K562 (cell line): ENCODE measurements around the gene LMNTD2. TPM values are rescaled to one million over a fixed set of nuclear protein-coding genes. Genes with fewer than 3 reads are reported as not detected.

Source experiments
- CHCHD3 ChIP-seq: fragments of 250-450 bp; sonication (Bioruptor Pico); IDR thresholded peaks from 2 replicates; pipeline ENCODE4 v2.1.2; 2022; ENCODE audit warnings: mild to moderate bottlenecking
- ELF2 ChIP-seq: fragments of 250-450 bp; sonication (Bioruptor Pico); IDR thresholded peaks from 2 replicates; pipeline ENCODE4 v1.5.0; 2021; ENCODE audit warnings: mild to moderate bottlenecking
- FOSL1 ChIP-seq: fragments of 200-800 bp; sonication (Bioruptor generic); conservative IDR thresholded peaks from 2 replicates; pipeline ENCODE4 v1.6.1; 2016; ENCODE audit warnings: missing genetic modification characterization, missing compliant biosample characterization
- POLR2AphosphoS2 ChIP-seq: IDR thresholded peaks from 2 replicates; pipeline ENCODE4 v1.6.1; 2012; ENCODE audit warnings: low read length, improper control_type of control experiment
- RAD21 ChIP-seq, 2 experiments: fragments of 250-450 bp in 1 of 2; fragments of 450-650 bp in 1 of 2; sonication (Bioruptor Pico) in 1 of 2; formaldehyde crosslinking in 1 of 2; IDR thresholded peaks in 1 of 2; conservative IDR thresholded peaks in 1 of 2; 2 replicates each; pipeline versions ENCODE4 v1.4.0 to v1.8.0; 2020 to 2022; ENCODE audit warnings: mild to moderate bottlenecking in 2 of 2, moderate library complexity in 1 of 2
- RBM22 ChIP-seq: fragments of 200-400 bp; formaldehyde crosslinking; IDR thresholded peaks from 2 replicates; pipeline ENCODE4 v1.6.1; 2018; ENCODE audit warnings: low read length, low read depth; ENCODE audit not compliant: poor library complexity, severe bottlenecking
- RFX7 ChIP-seq: fragments of 250-450 bp; sonication (Bioruptor Pico); IDR thresholded peaks from 2 replicates; pipeline ENCODE4 v1.5.1; 2021; ENCODE audit warnings: mild to moderate bottlenecking
- SRF ChIP-seq, 2 experiments: fragments of 250-450, 450-650 bp in 1 of 2; sonication (Bioruptor Pico) in 1 of 2; sonication (generic) in 1 of 2; formaldehyde crosslinking; IDR thresholded peaks; 2 replicates each; pipeline versions ENCODE4 v1.5.0 to v1.5.1; 2020 to 2022; ENCODE audit warnings: mild to moderate bottlenecking in 1 of 2, missing genetic modification reagents in 1 of 2
- ZNF347 ChIP-seq: fragments of 450-650 bp; formaldehyde crosslinking; IDR thresholded peaks from 2 replicates; pipeline ENCODE4 v1.4.0; 2020; ENCODE audit warnings: low read depth, mild to moderate bottlenecking, moderate library complexity
- polyA plus RNA-seq, 8 experiments: library from polyadenylated mRNA; depleted of rRNA in 4 of 8; stranded (reverse) in 5 of 8; unstranded in 3 of 8; fragments of >200 nt; fragmentation: Nextera tagmentation in 2 of 8; fragmentation: Illumina TruSeq in 1 of 8; extraction: Ambion mirVana in 2 of 8; extraction: Trizol in 1 of 8; gene quantifications; 2 replicates each; pipeline versions ENCODE4 v1.2.1 to v1.2.3, GENCODE V29; 2011 to 2014; ENCODE audit warnings: inconsistent platforms in 1 of 8, missing spikeins in 1 of 8
- total RNA-seq, 7 experiments: library from RNA; depleted of rRNA in 6 of 7; stranded (reverse); fragments of >200 nt in 6 of 7; fragmentation: Illumina TruSeq in 2 of 7; extraction: Trizol in 2 of 7; gene quantifications; 2 replicates each; pipeline versions ENCODE4 v1.2.1 to v1.2.3, GENCODE V29; 2011 to 2021; ENCODE audit warnings: low replicate concordance in 1 of 7
- TF ChIP-seq, protein P1 (sequence below), 2 experiments: fragments of 450-650 bp in 1 of 2; sonication (generic) in 1 of 2; formaldehyde crosslinking; conservative IDR thresholded peaks; 2 replicates each; pipeline versions ENCODE4 v1.4.0 to v1.8.1; 2020 to 2022; ENCODE audit warnings: mild to moderate bottlenecking in 1 of 2, missing genetic modification reagents in 1 of 2
- TF ChIP-seq, protein P2 (sequence below), 2 experiments: fragments of 450-650 bp in 1 of 2; sonication (generic) in 1 of 2; formaldehyde crosslinking in 1 of 2; IDR thresholded peaks in 1 of 2; conservative IDR thresholded peaks in 1 of 2; 2 replicates each; pipeline versions ENCODE4 v1.6.1 to v1.8.1; 2016 to 2023; ENCODE audit warnings: mild to moderate bottlenecking in 2 of 2, moderate library complexity in 2 of 2, inconsistent platforms in 1 of 2, missing genetic modification reagents in 1 of 2
- TF ChIP-seq, protein P3 (sequence below), 3 experiments: fragments of 200-800 bp in 1 of 3; fragments of 250-450 bp in 1 of 3; fragments of 450-650 bp in 1 of 3; sonication (Bioruptor Pico) in 1 of 3; sonication (Bioruptor generic) in 1 of 3; formaldehyde crosslinking in 1 of 3; IDR thresholded peaks; 2 replicates each; pipeline versions ENCODE4 v1.6.1 to v1.8.0; 2016 to 2022; ENCODE audit warnings: mild to moderate bottlenecking in 2 of 3, missing genetic modification characterization in 2 of 3, missing compliant biosample characterization in 1 of 3, moderate library complexity in 1 of 3
- TF ChIP-seq, protein P4 (sequence below): sonication (generic); formaldehyde crosslinking; IDR thresholded peaks from 2 replicates; pipeline ENCODE4 v1.8.1; 2023; ENCODE audit warnings: mild to moderate bottlenecking, missing genetic modification reagents, moderate library complexity
- TF ChIP-seq, protein P5 (sequence below): sonication (generic); formaldehyde crosslinking; IDR thresholded peaks from 2 replicates; pipeline ENCODE4 v1.8.0; 2022; ENCODE audit warnings: missing genetic modification reagents, mild to moderate bottlenecking, borderline replicate concordance

LMNTD2 gene
- total and polyA plus RNA-seq, 9 of the 15 experiments (the other 6 are each of a cell fraction or from before 2014, with no cell fraction given), result 0.48 to 4.2 (median 1.5) TPM; not detected in 3

DNA sequence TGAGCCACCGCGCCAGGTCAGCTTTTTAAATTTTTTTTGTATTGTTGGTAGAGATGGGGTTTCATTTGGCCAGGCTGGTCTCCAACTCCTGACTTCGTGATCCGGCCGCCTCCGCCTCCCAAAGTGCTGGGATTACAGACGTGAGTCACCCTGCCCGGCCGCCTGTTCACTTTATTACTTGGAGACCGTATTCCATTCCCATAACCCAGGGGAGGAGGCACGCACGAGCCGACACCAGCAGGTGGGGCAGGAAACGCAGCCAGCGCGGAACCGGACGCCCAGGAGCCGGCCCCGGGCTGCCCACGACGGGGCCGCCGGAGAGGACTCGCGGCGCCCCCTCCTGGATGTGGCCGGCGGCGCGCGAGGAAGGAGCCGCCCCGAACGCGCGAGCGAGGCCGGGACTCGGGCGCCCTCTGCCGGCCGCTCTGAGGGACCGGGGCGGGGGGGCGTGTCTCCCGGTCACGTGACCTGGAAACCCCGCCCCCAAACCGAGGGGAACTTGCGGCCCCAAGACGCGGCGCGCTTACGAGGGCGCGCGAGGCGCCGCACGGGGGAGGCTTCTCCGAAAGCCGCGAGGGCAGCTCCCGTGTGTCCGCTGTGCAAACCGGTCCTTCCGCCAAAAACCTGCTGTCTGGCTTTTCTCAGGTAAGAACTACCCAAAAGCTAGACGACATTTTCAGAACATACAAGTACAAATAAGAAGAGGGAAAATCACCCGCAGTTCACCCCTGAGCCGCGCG lies 41.9 kb downstream of the LMNTD2 start (continued):
- TF ChIP-seq, protein P1, sequence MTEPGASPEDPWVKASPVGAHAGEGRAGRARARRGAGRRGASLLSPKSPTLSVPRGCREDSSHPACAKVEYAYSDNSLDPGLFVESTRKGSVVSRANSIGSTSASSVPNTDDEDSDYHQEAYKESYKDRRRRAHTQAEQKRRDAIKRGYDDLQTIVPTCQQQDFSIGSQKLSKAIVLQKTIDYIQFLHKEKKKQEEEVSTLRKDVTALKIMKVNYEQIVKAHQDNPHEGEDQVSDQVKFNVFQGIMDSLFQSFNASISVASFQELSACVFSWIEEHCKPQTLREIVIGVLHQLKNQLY (CRISPR knock-in tag; conservative IDR thresholded peaks at IDR 0.05), result no peak
- TF ChIP-seq POLR2AphosphoS2, result no peak
- TF ChIP-seq, protein P2, sequence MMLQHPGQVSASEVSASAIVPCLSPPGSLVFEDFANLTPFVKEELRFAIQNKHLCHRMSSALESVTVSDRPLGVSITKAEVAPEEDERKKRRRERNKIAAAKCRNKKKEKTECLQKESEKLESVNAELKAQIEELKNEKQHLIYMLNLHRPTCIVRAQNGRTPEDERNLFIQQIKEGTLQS (IDR thresholded peaks at IDR 0.05), result peak; percentile 52
- TF ChIP-seq, protein P2 (CRISPR knock-in tag; conservative IDR thresholded peaks at IDR 0.05), result peak; percentile 85
- no peak for TF ChIP-seq ELF2 (CRISPR knock-in tag)
- no peak for TF ChIP-seq RFX7 (CRISPR knock-in tag)
- no peak for TF ChIP-seq CHCHD3 (CRISPR knock-in tag)
- TF ChIP-seq RAD21 (CRISPR knock-in tag; conservative IDR thresholded peaks at IDR 0.05 in 1 of 2, IDR thresholded peaks at IDR 0.05 in 1 of 2), result peak; percentile 96 to 99
- no peak for TF ChIP-seq ZNF347
- TF ChIP-seq FOSL1 (tag), result peak; percentile 63; the same call in 1 of the 2 replicates
- TF ChIP-seq RBM22, result no peak
- TF ChIP-seq, protein P3, sequence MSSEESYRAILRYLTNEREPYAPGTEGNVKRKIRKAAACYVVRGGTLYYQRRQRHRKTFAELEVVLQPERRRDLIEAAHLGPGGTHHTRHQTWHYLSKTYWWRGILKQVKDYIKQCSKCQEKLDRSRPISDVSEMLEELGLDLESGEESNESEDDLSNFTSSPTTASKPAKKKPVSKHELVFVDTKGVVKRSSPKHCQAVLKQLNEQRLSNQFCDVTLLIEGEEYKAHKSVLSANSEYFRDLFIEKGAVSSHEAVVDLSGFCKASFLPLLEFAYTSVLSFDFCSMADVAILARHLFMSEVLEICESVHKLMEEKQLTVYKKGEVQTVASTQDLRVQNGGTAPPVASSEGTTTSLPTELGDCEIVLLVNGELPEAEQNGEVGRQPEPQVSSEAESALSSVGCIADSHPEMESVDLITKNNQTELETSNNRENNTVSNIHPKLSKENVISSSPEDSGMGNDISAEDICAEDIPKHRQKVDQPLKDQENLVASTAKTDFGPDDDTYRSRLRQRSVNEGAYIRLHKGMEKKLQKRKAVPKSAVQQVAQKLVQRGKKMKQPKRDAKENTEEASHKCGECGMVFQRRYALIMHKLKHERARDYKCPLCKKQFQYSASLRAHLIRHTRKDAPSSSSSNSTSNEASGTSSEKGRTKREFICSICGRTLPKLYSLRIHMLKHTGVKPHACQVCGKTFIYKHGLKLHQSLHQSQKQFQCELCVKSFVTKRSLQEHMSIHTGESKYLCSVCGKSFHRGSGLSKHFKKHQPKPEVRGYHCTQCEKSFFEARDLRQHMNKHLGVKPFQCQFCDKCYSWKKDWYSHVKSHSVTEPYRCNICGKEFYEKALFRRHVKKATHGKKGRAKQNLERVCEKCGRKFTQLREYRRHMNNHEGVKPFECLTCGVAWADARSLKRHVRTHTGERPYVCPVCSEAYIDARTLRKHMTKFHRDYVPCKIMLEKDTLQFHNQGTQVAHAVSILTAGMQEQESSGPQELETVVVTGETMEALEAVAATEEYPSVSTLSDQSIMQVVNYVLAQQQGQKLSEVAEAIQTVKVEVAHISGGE (CRISPR knock-in tag; IDR thresholded peaks at IDR 0.05), result peak in 2 of 3 experiments; percentile 50 to 88; a peak in 3 of 6 replicates
- TF ChIP-seq, protein P4, sequence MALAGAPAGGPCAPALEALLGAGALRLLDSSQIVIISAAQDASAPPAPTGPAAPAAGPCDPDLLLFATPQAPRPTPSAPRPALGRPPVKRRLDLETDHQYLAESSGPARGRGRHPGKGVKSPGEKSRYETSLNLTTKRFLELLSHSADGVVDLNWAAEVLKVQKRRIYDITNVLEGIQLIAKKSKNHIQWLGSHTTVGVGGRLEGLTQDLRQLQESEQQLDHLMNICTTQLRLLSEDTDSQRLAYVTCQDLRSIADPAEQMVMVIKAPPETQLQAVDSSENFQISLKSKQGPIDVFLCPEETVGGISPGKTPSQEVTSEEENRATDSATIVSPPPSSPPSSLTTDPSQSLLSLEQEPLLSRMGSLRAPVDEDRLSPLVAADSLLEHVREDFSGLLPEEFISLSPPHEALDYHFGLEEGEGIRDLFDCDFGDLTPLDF (CRISPR knock-in tag), result peak; percentile 91
- TF ChIP-seq, protein P5, sequence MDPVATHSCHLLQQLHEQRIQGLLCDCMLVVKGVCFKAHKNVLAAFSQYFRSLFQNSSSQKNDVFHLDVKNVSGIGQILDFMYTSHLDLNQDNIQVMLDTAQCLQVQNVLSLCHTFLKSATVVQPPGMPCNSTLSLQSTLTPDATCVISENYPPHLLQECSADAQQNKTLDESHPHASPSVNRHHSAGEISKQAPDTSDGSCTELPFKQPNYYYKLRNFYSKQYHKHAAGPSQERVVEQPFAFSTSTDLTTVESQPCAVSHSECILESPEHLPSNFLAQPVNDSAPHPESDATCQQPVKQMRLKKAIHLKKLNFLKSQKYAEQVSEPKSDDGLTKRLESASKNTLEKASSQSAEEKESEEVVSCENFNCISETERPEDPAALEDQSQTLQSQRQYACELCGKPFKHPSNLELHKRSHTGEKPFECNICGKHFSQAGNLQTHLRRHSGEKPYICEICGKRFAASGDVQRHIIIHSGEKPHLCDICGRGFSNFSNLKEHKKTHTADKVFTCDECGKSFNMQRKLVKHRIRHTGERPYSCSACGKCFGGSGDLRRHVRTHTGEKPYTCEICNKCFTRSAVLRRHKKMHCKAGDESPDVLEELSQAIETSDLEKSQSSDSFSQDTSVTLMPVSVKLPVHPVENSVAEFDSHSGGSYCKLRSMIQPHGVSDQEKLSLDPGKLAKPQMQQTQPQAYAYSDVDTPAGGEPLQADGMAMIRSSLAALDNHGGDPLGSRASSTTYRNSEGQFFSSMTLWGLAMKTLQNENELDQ (CRISPR knock-in tag), result 0 out of 2 replicates have a peak, but pooled peaks have one; percentile 43
- peak in 1 of 2 experiments; percentile 53; a peak in 1 of 4 replicates for TF ChIP-seq SRF (CRISPR knock-in tag; IDR thresholded peaks at IDR 0.05)
